Type B pancreatic cell (in vitro differentiated cells): Measurements from ENCODE around the gene SCAF1. TPM values are rescaled to one million over a fixed set of nuclear protein-coding genes. Genes with fewer than 3 reads are reported as not detected.
"Not testable (repeated sequence)": the region's sequence is repeated elsewhere in the genome, so short reads cannot be mapped to it uniquely, and the experiment has no call there.

Source experiments
- DNase-seq: peaks from one replicate; pipeline ENCODE4 v3.0.0; 2021; ENCODE audit warnings: mixed read lengths; ENCODE audit not compliant: unreplicated experiment; ENCODE audit errors: extremely low spot score
- H3K27ac Mint-ChIP-seq: 2 replicates; pipeline ENCODE4 v1.8.0; 2021; ENCODE audit warnings: mild to moderate bottlenecking, mixed read lengths
- H3K27me3 Mint-ChIP-seq: 2 replicates; pipeline ENCODE4 v1.8.0; 2021; ENCODE audit warnings: mixed read lengths
- H3K36me3 Mint-ChIP-seq: 2 replicates; pipeline ENCODE4 v1.8.0; 2021; ENCODE audit warnings: mixed read lengths
- H3K4me1 Mint-ChIP-seq: one replicate; pipeline ENCODE4 v1.8.0; 2021; ENCODE audit warnings: mixed read lengths; ENCODE audit not compliant: unreplicated experiment
- H3K4me3 Mint-ChIP-seq: 2 replicates; pipeline ENCODE4 v1.8.0; 2021; ENCODE audit warnings: mild to moderate bottlenecking, mixed read lengths
- H3K9me3 Mint-ChIP-seq: 2 replicates; pipeline ENCODE4 v1.8.0; 2021; ENCODE audit warnings: mixed read lengths
- total RNA-seq: library from RNA; stranded (reverse); gene quantifications from 2 replicates; pipeline ENCODE4 v1.2.1, GENCODE V29; 2021; ENCODE audit warnings: low replicate concordance
- TF ChIP-seq, protein P1 (sequence below): fragments of 200-600 bp; sonication (generic); conservative IDR thresholded peaks from 2 replicates; pipeline ENCODE4 v1.5.0; 2021; ENCODE audit warnings: antibody characterized with exemption, mild to moderate bottlenecking

The SCAF1 gene
- total RNA-seq, 1 donor from 2014 or later = 78.1 TPM

DNA sequence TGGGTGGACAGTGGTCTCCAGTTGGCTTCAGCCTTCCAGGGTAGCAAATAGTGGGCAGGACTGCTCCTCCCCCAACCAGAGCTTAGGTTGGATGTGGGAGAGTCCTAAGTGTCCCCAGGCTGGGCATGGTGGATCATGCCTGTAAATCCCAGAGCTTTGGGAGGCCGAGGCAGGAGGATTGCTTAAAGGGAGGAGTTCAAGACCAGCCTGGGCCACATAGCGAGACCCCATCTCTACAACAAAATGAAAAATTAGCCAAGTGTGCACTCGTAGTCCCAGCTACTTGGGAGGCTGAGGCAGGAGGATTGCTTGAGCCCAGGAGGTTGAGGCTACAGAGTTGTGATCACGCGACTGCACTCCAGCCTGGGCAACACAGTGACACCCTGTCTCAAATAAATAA is 9.4 kb upstream of the SCAF1 start:
- Mint-ChIP-seq H3K9me3 (no peaks in the 10 kb centered on the region), H3K36me3 (no peaks in the 10 kb centered on the region), H3K27me3 (no peaks in the 10 kb centered on the region), H3K27ac (no peak overlapping the region), H3K4me1 (peaks cover 18% of the 10 kb centered on the region), H3K4me3 (no peak overlapping the region)
- TF ChIP-seq, protein P1, sequence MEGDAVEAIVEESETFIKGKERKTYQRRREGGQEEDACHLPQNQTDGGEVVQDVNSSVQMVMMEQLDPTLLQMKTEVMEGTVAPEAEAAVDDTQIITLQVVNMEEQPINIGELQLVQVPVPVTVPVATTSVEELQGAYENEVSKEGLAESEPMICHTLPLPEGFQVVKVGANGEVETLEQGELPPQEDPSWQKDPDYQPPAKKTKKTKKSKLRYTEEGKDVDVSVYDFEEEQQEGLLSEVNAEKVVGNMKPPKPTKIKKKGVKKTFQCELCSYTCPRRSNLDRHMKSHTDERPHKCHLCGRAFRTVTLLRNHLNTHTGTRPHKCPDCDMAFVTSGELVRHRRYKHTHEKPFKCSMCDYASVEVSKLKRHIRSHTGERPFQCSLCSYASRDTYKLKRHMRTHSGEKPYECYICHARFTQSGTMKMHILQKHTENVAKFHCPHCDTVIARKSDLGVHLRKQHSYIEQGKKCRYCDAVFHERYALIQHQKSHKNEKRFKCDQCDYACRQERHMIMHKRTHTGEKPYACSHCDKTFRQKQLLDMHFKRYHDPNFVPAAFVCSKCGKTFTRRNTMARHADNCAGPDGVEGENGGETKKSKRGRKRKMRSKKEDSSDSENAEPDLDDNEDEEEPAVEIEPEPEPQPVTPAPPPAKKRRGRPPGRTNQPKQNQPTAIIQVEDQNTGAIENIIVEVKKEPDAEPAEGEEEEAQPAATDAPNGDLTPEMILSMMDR = no peak
- no peak for DNase-seq

DNA sequence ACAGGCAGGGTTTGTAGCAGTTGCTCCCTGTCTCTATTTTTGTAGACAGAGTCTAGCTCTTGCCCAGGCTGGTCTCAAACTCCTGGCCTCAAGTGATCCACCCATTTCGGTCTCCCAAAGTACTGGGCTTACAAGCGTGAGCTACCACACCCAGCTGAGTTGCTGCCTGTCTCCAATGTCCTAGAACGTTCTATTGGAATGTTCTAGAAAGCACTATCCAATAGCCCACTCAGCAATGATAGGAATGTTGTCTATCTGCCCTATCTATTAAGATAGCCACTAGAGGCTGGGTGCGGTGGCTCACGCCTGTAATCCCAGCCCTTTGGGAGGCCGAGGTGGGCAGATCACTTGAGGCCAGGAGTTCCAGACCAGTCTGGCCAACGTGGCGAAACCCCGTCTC is 8.7 kb upstream of the SCAF1 start:
- H3K27ac Mint-ChIP-seq = peak overlapping the region; percentile 43

DNA sequence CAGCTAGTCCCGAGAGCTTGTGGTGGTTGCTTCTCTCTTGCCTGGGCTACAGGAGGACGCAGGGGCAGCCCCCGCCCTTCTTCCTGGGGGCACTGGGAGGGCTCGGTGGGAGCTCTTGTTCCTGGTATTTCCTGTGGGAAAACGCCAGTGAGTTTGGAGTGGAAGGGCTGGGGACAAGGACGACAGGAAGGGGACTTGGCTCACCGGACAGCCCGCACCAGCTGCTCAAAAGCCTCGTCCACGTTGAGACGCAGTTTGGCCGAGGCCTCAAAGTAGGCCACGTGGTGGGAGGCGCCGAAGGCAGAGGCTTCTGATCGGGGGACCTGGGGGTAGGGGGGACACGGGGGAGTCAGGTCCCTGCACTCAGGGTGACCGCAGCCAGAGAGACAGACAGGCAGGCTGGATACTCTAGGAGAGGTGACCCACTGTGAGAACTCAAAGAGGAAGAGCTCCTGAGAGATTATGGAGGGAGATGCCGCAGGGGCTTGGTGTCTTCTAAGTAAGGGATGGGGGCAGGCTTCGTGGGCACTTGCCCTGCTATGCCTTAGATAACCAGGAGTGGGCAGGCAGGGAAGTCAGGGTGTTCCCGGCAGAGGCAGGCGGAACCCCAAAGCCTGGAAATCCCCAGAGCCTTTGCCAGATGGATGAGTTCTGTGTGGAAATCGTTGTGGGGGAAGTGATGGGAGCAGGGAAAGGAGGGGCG is 6.3 kb upstream of the SCAF1 start:
- Mint-ChIP-seq H3K9me3 (no peaks in the 10 kb centered on the region), H3K36me3 (no peaks in the 10 kb centered on the region), H3K27ac (peak overlapping the region; percentile 31), H3K27me3 (no peaks in the 10 kb centered on the region), H3K4me3 (peak overlapping the region; percentile 41), H3K4me1 (peaks cover 39% of the 10 kb centered on the region)
- TF ChIP-seq, protein P1 = peak; percentile 17
- DNase-seq = no peak

More for the DNA sequence above, 8.7 kb upstream of the SCAF1 start:
- H3K27me3 Mint-ChIP-seq, DNase-seq, H3K36me3 Mint-ChIP-seq, H3K9me3 Mint-ChIP-seq, H3K4me3 Mint-ChIP-seq: not testable (repeated sequence)
- peaks cover 23% of the 10 kb centered on the region for H3K4me1 Mint-ChIP-seq

DNA sequence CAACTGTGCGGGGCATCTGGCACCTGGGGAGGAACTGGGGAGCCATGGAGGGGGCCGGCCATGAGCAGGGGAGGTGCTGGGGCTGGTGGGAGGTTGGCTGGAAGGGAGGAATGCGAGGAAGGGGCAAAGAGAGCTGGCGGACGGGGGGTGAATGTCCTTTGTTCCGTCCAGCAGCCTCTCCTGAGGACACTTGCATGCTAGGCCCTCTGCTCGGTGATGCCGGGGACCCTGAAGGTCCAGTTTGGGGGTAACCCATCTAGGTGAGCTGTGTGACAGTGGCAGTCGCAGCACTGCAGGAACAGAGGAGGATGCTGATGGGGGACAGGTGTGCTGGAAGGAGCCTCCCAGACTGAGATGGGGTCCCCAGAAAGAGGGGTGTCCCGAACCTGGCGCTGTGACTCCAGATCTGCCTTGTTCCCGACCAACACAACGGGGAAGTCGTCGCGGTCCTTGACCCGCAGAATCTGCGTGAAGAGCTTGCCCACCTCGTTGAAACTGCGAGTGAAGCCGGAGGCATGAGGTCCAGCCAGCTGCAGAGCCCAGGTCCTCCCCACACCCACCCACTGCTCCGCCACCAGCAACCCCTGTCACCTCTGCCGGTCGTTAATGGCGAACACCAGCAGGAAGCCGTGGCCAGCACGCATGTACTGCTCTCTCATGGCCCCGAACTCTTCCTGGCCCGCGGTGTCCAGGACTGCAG is 5.6 kb upstream of the SCAF1 start:
- no peaks in the 10 kb centered on the region for H3K9me3 Mint-ChIP-seq
- H3K36me3 Mint-ChIP-seq = no peaks in the 10 kb centered on the region
- DNase-seq = no peak
- TF ChIP-seq, protein P1 = no peak
- no peak overlapping the region for H3K27ac Mint-ChIP-seq
- H3K4me1 Mint-ChIP-seq = peaks cover 38% of the 10 kb centered on the region
- H3K27me3 Mint-ChIP-seq = no peaks in the 10 kb centered on the region
- peak overlapping the region; percentile 14 for H3K4me3 Mint-ChIP-seq

DNA sequence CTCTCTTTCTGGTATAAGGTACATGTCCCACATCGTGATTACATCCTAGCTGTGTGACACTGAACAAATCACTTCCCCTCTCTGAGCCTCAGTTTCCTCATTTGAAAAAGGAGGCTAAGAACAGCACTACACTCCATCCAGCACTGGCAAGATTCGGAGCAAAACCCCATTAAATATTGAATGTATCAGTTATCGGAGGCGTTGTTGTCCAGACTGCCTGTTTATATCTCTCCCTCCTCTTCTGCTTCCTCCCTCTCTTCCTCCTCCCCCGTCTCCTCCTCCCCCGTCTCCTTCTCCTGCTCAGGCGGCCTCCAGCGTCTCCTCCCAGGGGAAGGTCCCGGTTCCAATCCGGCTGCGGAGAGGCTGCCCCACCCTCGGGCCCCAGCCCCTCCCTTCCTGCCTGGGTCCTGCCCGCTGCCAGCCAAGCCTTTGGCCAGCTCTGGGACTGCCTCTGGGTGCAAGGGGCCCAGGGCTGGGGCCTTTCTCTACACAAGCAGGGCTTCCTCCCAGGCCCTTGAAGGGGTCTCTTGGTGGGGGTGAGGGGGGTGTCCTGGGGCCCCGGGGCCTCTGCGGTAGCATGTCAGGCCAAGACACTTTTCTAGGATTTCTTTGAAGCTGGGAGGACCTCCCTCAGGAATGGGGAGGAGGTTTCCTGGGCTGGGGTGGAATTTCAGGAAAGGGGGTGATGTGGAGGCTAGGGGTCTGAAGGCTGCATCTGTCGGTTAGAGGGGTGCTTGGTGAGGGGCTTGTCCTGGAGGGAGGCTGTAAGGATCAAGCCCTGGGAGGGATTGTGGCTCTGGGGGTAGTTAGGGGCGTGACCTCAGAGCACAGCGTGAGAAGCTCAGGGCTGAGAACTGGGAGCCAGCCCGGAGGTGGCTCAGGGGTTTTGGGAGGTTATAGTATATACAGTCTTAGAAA is 3.9 kb upstream of the SCAF1 start:
- peak overlapping the region; percentile 84 for H3K4me3 Mint-ChIP-seq
- TF ChIP-seq, protein P1 = no peak
- peak overlapping the region; percentile 100 for H3K27ac Mint-ChIP-seq
- H3K27me3 Mint-ChIP-seq = no peaks in the 10 kb centered on the region
- H3K9me3 Mint-ChIP-seq = no peaks in the 10 kb centered on the region
- H3K4me1 Mint-ChIP-seq = peaks cover 49% of the 10 kb centered on the region
- no peak for DNase-seq
- H3K36me3 Mint-ChIP-seq = no peaks in the 10 kb centered on the region
